Stomach (tissue), 4 donors: ENCODE results near the gene GABRP.

Experiments
- CTCF ChIP-seq, 7 experiments: fragments of 450-650 bp in 4 of 7; fragments of 200-600 bp in 3 of 7; sonication (generic) in 3 of 7; IDR thresholded peaks; one replicate each; pipeline ENCODE4 v1.5.1; 2016 to 2019; ENCODE audit warnings: antibody characterized with exemption in 7 of 7, control low read depth in 2 of 7, mild to moderate bottlenecking in 1 of 7
- POLR2A ChIP-seq, 4 donors: fragments of 450-650 bp; IDR thresholded peaks; one replicate each; pipeline ENCODE4 v1.6.1; 2016; ENCODE audit warnings: antibody characterized with exemption in 4 of 4, control low read depth in 2 of 4, mild to moderate bottlenecking in 1 of 4, moderate library complexity in 1 of 4

DNA sequence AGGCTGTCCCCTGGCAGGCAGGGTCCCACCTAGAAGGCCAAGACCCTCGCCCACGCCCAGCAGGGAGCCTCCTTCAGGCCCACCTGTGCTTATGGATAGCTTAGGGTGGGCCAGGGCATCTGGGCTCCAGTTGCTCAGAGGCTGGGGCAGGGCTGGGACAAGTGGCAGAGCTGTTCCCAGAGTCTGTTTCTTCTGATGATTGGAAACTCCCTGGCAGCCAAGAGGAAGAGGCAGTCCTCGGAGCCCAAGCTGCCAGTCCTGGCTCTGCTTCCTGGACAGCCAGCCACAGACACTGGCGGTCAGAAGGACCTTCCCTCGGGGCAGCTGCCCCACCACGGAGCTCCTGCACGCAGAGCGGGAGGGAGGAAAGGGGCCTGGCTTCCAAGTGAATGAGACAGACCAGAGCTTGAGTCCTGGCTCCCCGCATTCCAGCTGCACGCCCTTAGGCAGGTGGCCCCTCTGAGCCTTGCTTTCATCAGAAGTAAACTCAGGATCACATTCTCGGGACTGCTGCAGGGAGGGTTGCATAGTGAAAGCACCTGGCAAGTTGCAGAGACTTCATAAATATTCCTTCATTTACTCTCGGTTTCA lies 37.9 kb upstream of the GABRP start:
- TF ChIP-seq POLR2A (IDR thresholded peaks at IDR 0.05) (no peak), CTCF (IDR thresholded peaks at IDR 0.05) (no peak)
